Measurements from ENCODE around the gene FSHR.

FSHR gene

DNA sequence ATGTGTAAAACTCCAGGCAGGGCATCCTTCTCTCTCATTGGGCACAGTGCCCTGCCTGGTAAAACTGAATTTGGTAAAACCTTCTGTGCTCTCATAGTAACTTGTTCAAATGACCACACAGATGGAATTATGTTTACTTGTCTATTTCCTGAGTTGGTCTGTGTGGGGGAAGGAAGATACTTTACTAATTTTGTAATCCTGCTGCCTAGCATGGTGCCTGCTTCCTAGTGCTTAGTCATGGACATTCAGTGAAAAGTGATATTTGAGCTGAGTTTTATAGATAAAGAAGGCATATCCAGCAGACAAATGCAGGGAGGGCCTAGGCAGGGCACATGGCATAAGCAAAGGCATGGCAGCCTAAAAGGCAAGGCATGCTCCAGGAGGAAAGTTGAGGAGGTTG is 199.4 kb downstream of the FSHR start:
- Histone ChIP-seq H3K36me3 (ENCODE audit: insufficient read depth, low read length) (no peaks in the 10 kb centered on the region), H3K27me3 (ENCODE audit: insufficient read depth, low read length, poor library complexity, severe bottlenecking) (no peaks in the 10 kb centered on the region), H3K4me1 (ENCODE audit: insufficient read depth, low read length, poor library complexity, severe bottlenecking) (no peaks in the 10 kb centered on the region), H3K4me2 (ENCODE audit: low read depth, low read length, poor library complexity, severe bottlenecking) (no peak overlapping the region), H3K9me2 (replicated peaks; ENCODE audit: low read depth, low read length) (no peaks in the 10 kb centered on the region), H3K4me3 (ENCODE audit: low read length, poor library complexity, severe bottlenecking) (no peak overlapping the region), H3K9me3 (ENCODE audit: insufficient read depth, low read depth, low read length) (no peaks in the 10 kb centered on the region), H2AFZ (ENCODE audit: low read length) (no peak overlapping the region), H3F3A (ENCODE audit: low read depth) (no peaks in the 10 kb centered on the region), H4K20me1 (ENCODE audit: insufficient read depth, low read length, poor library complexity, severe bottlenecking) (no peaks in the 10 kb centered on the region), H3K79me2 (ENCODE audit: insufficient read depth, low read length) (no peaks in the 10 kb centered on the region), H3K9ac (ENCODE audit: low read depth, low read length, poor library complexity, severe bottlenecking) (no peak overlapping the region)
- TF ChIP-seq EZH2phosphoT487 (IDR thresholded peaks at IDR 0.05; ENCODE audit: borderline replicate concordance) (no peak), CTCF (conservative IDR thresholded peaks at IDR 0.05; ENCODE audit: low read length) (no peak)

- H4K20me1 ChIP-seq (ENCODE audit: insufficient read depth, low read length, poor library complexity, severe bottlenecking) = no peaks in the 10 kb centered on the region
- H3K27me3 ChIP-seq (ENCODE audit: insufficient read depth, low read length, poor library complexity, severe bottlenecking) = no peaks in the 10 kb centered on the region
- H3K9me2 ChIP-seq (replicated peaks; ENCODE audit: low read depth, low read length) = no peaks in the 10 kb centered on the region
- no peaks in the 10 kb centered on the region for H3K36me3 ChIP-seq (ENCODE audit: insufficient read depth, low read length)
- no peak overlapping the region for H2AFZ ChIP-seq (ENCODE audit: low read length)
- H3K4me1 ChIP-seq (ENCODE audit: insufficient read depth, low read length, poor library complexity, severe bottlenecking) = no peaks in the 10 kb centered on the region
- TF ChIP-seq EZH2phosphoT487 (IDR thresholded peaks at IDR 0.05; ENCODE audit: borderline replicate concordance) (no peak), CTCF (conservative IDR thresholded peaks at IDR 0.05; ENCODE audit: low read length) (no peak)
- no peaks in the 10 kb centered on the region for H3K9me3 ChIP-seq (ENCODE audit: insufficient read depth, low read depth, low read length)
- no peak overlapping the region for H3K4me3 ChIP-seq (ENCODE audit: low read length, poor library complexity, severe bottlenecking)
- no peaks in the 10 kb centered on the region for H3K79me2 ChIP-seq (ENCODE audit: insufficient read depth, low read length)
- no peaks in the 10 kb centered on the region for H3F3A ChIP-seq (ENCODE audit: low read depth)
- H3K4me2 ChIP-seq (ENCODE audit: low read depth, low read length, poor library complexity, severe bottlenecking) = no peak overlapping the region
- H3K9ac ChIP-seq (ENCODE audit: low read depth, low read length, poor library complexity, severe bottlenecking) = no peak overlapping the region
Measured at GRCh38 chr2:48954311-48954710, 200.0 kb downstream of the FSHR start.

GRCh38 chr2:48952614-48953013 is 201.7 kb downstream of the FSHR start:
- Histone ChIP-seq H3K79me2 (ENCODE audit: insufficient read depth, low read length) (no peaks in the 10 kb centered on the region), H3K36me3 (ENCODE audit: insufficient read depth, low read length) (no peaks in the 10 kb centered on the region), H3F3A (ENCODE audit: low read depth) (no peaks in the 10 kb centered on the region), H3K9me3 (ENCODE audit: insufficient read depth, low read depth, low read length) (no peaks in the 10 kb centered on the region), H3K4me3 (ENCODE audit: low read length, poor library complexity, severe bottlenecking) (no peak overlapping the region), H3K9ac (ENCODE audit: low read depth, low read length, poor library complexity, severe bottlenecking) (no peak overlapping the region), H4K20me1 (ENCODE audit: insufficient read depth, low read length, poor library complexity, severe bottlenecking) (no peaks in the 10 kb centered on the region), H3K27me3 (ENCODE audit: insufficient read depth, low read length, poor library complexity, severe bottlenecking) (no peaks in the 10 kb centered on the region), H3K4me2 (ENCODE audit: low read depth, low read length, poor library complexity, severe bottlenecking) (no peak overlapping the region), H2AFZ (ENCODE audit: low read length) (no peak overlapping the region), H3K4me1 (ENCODE audit: insufficient read depth, low read length, poor library complexity, severe bottlenecking) (no peaks in the 10 kb centered on the region), H3K9me2 (replicated peaks; ENCODE audit: low read depth, low read length) (no peaks in the 10 kb centered on the region)
- no peak for TF ChIP-seq EZH2phosphoT487 (IDR thresholded peaks at IDR 0.05; ENCODE audit: borderline replicate concordance)
- TF ChIP-seq CTCF (conservative IDR thresholded peaks at IDR 0.05; ENCODE audit: low read length) = no peak
